HEK293 (cell line): ENCODE measurements around the gene RNF41.

Experiments
- CTCF ChIA-PET: fragments of 350-600 bp; formaldehyde crosslinking; extraction: SDS; loops from one replicate; lab custom pipeline; 2021; ENCODE audit warnings: antibody characterized with exemption; lab: Yijun Ruan, JAX
- POLR2A ChIA-PET: fragments of 300-600 bp; formaldehyde crosslinking; extraction: SDS; loops from one replicate; lab custom pipeline; 2020; ENCODE audit warnings: antibody characterized with exemption, inconsistent platforms; lab: Yijun Ruan, JAX
- H3K27ac ChIP-seq: fragments of 200-500 bp; sonication (Bioruptor generic); 2 replicates; pipeline ENCODE4 v1.5.1; 2014; ENCODE audit warnings: low read depth, low read length, control low read depth, inconsistent platforms; ENCODE audit errors: extremely low read depth
- H3K36me3 ChIP-seq, 2 experiments: fragments of 200-500 bp in 1 of 2; sonication (Bioruptor generic) in 1 of 2; 1 replicate in 1 of 2; 2 replicates in 1 of 2; pipeline ENCODE4 v1.5.1; 2014 to 2017; ENCODE audit warnings: inconsistent platforms in 2 of 2, low read length in 2 of 2; ENCODE audit not compliant: control insufficient read depth in 2 of 2, insufficient read depth in 1 of 2
- H3K4me1 ChIP-seq: fragments of 200-500 bp; sonication (Bioruptor generic); 2 replicates; pipeline ENCODE4 v1.5.1; 2014; ENCODE audit warnings: mild to moderate bottlenecking, low read length, inconsistent platforms; ENCODE audit not compliant: control insufficient read depth, insufficient read depth
- H3K4me3 ChIP-seq: 2 replicates; pipeline ENCODE4 v1.5.1; 2011; ENCODE audit warnings: low read depth, mild to moderate bottlenecking, control low read depth, low read length, moderate library complexity
- H3K9me3 ChIP-seq: fragments of 200-500 bp; sonication (Bioruptor generic); 2 replicates; pipeline ENCODE4 v1.5.1; 2014; ENCODE audit warnings: low read depth, low read length, inconsistent platforms; ENCODE audit not compliant: control insufficient read depth, insufficient read depth
- FEZF1 ChIP-seq: fragments of 450-650 bp; formaldehyde crosslinking; IDR thresholded peaks from 2 replicates; pipeline ENCODE4 v1.5.1; 2016; ENCODE audit warnings: missing biosample characterization, missing genetic modification characterization
- MEIS1 ChIP-seq: sonication (generic); formaldehyde crosslinking; IDR thresholded peaks from 2 replicates; pipeline ENCODE4 v1.8.1; 2022; ENCODE audit warnings: missing genetic modification reagents, mild to moderate bottlenecking, borderline replicate concordance
- MYNN ChIP-seq: fragments of 450-650 bp; formaldehyde crosslinking; IDR thresholded peaks from 2 replicates; pipeline ENCODE4 v1.5.1; 2016; ENCODE audit warnings: missing biosample characterization, missing genetic modification characterization, borderline replicate concordance
- SP7 ChIP-seq: fragments of 450-650 bp; formaldehyde crosslinking; IDR thresholded peaks from 2 replicates; pipeline ENCODE4 v1.5.1; 2016; ENCODE audit warnings: missing biosample characterization, missing genetic modification characterization
- ZIC2 ChIP-seq: fragments of 450-650 bp; formaldehyde crosslinking; IDR thresholded peaks from 2 replicates; pipeline ENCODE4 v1.5.1; 2016; ENCODE audit warnings: missing biosample characterization, missing genetic modification characterization
- ZNF121 ChIP-seq: fragments of 450-650 bp; formaldehyde crosslinking; IDR thresholded peaks from 2 replicates; pipeline ENCODE4 v1.5.1; 2016; ENCODE audit warnings: missing biosample characterization, missing genetic modification characterization
- ZNF214 ChIP-seq: fragments of 450-650 bp; formaldehyde crosslinking; IDR thresholded peaks from 2 replicates; pipeline ENCODE4 v1.5.1; 2017; ENCODE audit warnings: missing biosample characterization, mild to moderate bottlenecking, missing genetic modification characterization, borderline replicate concordance
- ZNF350 ChIP-seq: fragments of 450-650 bp; formaldehyde crosslinking; IDR thresholded peaks from 2 replicates; pipeline ENCODE4 v1.5.0; 2017; ENCODE audit warnings: missing biosample characterization, mild to moderate bottlenecking, missing genetic modification characterization
- ZNF391 ChIP-seq: fragments of 450-650 bp; formaldehyde crosslinking; IDR thresholded peaks from 2 replicates; pipeline ENCODE4 v1.5.1; 2016; ENCODE audit warnings: low read depth, missing biosample characterization, missing genetic modification characterization, borderline replicate concordance
- ZNF416 ChIP-seq: fragments of 450-650 bp; formaldehyde crosslinking; IDR thresholded peaks from 2 replicates; pipeline ENCODE4 v1.5.1; 2016; ENCODE audit warnings: missing biosample characterization, missing genetic modification characterization
- ZNF426 ChIP-seq: fragments of 450-650 bp; formaldehyde crosslinking; IDR thresholded peaks from 2 replicates; pipeline ENCODE4 v1.5.1; 2017; ENCODE audit warnings: missing biosample characterization, missing genetic modification characterization, mild to moderate bottlenecking, inconsistent platforms, moderate library complexity
- ZNF558 ChIP-seq: fragments of 450-650 bp; formaldehyde crosslinking; IDR thresholded peaks from 2 replicates; pipeline ENCODE4 v1.5.1; 2016; ENCODE audit warnings: missing biosample characterization, missing genetic modification characterization
- ZNF571 ChIP-seq: fragments of 450-650 bp; formaldehyde crosslinking; IDR thresholded peaks from 2 replicates; pipeline ENCODE4 v1.5.0; 2017; ENCODE audit warnings: missing biosample characterization, missing genetic modification characterization
- ZNF585B ChIP-seq: fragments of 450-650 bp; formaldehyde crosslinking; IDR thresholded peaks from 2 replicates; pipeline ENCODE4 v1.5.1; 2016; ENCODE audit warnings: missing biosample characterization, missing genetic modification characterization
- ZNF777 ChIP-seq: fragments of 450-650 bp; formaldehyde crosslinking; IDR thresholded peaks from 2 replicates; pipeline ENCODE4 v1.5.1; 2017; ENCODE audit warnings: missing biosample characterization, missing genetic modification characterization, borderline replicate concordance
- TF ChIP-seq, protein P1 (sequence below): fragments of 450-650 bp; formaldehyde crosslinking; IDR thresholded peaks from 2 replicates; pipeline ENCODE4 v1.5.1; 2016; ENCODE audit warnings: missing biosample characterization, missing genetic modification characterization
- TF ChIP-seq, protein P2 (sequence below): fragments of 450-650 bp; formaldehyde crosslinking; conservative IDR thresholded peaks from 2 replicates; pipeline ENCODE4 v1.5.1; 2016; ENCODE audit warnings: low read depth, missing biosample characterization, missing genetic modification characterization
- TF ChIP-seq, protein P3 (sequence below): fragments of 450-650 bp; formaldehyde crosslinking; IDR thresholded peaks from 2 replicates; pipeline ENCODE4 v1.5.1; 2017; ENCODE audit warnings: missing biosample characterization, mild to moderate bottlenecking, missing genetic modification characterization, moderate library complexity
- TF ChIP-seq, protein P4 (sequence below): fragments of 450-650 bp; formaldehyde crosslinking; IDR thresholded peaks from 2 replicates; pipeline ENCODE4 v1.5.1; 2016; ENCODE audit warnings: missing biosample characterization, missing genetic modification characterization, borderline replicate concordance
- TF ChIP-seq, protein P5 (sequence below): fragments of 450-650 bp; formaldehyde crosslinking; IDR thresholded peaks from 2 replicates; pipeline ENCODE4 v1.5.1; 2016; ENCODE audit warnings: missing biosample characterization, missing genetic modification characterization

The RNF41 gene

DNA sequence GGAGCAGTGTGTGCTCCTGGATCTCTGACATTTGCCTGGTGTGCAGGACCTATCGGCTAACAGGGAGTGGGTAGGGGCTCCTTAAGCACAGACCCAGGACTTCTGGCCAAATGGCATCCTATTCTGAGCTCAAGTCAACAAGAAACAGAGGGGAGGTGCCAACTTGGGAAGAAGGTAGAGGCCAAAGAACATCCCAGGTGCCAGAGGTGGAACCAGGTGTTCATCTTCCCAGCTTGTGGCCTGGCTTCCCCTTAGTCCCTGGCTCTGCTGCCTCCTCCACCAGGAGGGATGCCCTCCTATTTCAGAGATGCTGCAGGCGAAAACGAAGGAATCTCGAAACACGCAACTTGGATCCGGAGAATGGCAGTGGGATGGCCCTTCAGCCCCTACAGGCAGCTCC is 14.4 kb upstream of the RNF41 start:
- CTCF ChIA-PET = interaction anchor here (0.7 to 1.5 kb wide), 3 partner anchors 21 to 40 kb away, joined by 5 read pairs; partner anchors contain the start of gene COQ10A
- peaks cover 0 to 47% of the 10 kb centered on the region in 2 experiments; a peak in 1 of 3 replicates for H3K36me3 ChIP-seq
- no peaks in the 10 kb centered on the region for H3K9me3 ChIP-seq
- no peak overlapping the region for H3K27ac ChIP-seq
- TF ChIP-seq SP7 (tag by site-specific recombination) = no peak
- no peak for TF ChIP-seq ZNF350 (tag by site-specific recombination)
- TF ChIP-seq, protein P1, sequence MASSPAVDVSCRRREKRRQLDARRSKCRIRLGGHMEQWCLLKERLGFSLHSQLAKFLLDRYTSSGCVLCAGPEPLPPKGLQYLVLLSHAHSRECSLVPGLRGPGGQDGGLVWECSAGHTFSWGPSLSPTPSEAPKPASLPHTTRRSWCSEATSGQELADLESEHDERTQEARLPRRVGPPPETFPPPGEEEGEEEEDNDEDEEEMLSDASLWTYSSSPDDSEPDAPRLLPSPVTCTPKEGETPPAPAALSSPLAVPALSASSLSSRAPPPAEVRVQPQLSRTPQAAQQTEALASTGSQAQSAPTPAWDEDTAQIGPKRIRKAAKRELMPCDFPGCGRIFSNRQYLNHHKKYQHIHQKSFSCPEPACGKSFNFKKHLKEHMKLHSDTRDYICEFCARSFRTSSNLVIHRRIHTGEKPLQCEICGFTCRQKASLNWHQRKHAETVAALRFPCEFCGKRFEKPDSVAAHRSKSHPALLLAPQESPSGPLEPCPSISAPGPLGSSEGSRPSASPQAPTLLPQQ (tag by site-specific recombination) = no peak
- POLR2A ChIA-PET = interaction anchor here (0.9 to 1.2 kb wide), 3 partner anchors 12 to 124 kb away, joined by 3 to 7 read pairs (median 3); partner anchors contain the start of genes RNF41 and STAT2
- no peaks in the 10 kb centered on the region for H3K4me1 ChIP-seq
- no peak overlapping the region for H3K4me3 ChIP-seq

DNA sequence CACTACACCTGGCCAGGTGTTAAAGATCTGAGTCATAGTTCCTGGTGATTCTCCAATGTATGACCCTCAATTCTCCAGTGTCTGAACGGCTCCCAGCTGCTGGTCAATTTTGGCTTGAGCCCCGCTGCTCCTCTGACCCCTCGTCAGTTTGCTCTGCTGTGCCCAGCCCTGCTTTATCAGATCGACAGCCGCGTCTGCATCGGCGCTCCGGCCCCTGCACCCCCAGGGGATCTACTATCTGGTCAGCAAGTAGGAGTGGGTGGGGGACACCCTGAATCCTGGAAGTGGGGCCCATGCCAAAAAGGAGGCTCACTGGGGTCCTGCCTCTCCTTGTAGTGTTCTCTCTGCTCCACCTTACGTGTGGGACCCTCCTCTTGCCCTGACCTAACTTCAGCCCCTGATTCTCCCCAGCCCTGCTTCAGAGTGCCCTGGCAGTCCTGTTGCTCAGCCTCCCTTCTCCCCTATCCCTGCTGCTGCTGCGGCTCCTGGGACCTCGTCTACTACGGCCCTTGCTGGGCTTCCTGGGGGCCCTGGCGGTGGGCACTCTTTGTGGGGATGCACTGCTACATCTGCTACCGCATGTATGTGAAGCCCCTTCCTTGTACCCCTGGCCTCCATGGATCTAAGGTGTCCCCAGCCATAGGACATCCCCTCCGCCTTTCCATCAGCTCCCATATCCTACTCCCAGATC is 13.2 kb upstream of the RNF41 start:
- H3K4me3 ChIP-seq = no peak overlapping the region
- H3K36me3 ChIP-seq = peaks cover 0 to 37% of the 10 kb centered on the region in 2 experiments; a peak in 1 of 3 replicates
- CTCF ChIA-PET = interaction anchor here (0.6 to 3.2 kb wide), 4 partner anchors 13 to 229 kb away, joined by 4 to 13 read pairs (median 6); partner anchors contain the start of gene RNF41
- POLR2A ChIA-PET = interaction anchor here (0.7 to 1.8 kb wide), 3 partner anchors 13 to 125 kb away, joined by 3 to 17 read pairs (median 7); partner anchors contain the start of genes RNF41 and STAT2
- no peaks in the 10 kb centered on the region for H3K9me3 ChIP-seq
- no peak overlapping the region for H3K27ac ChIP-seq
- TF ChIP-seq ZNF585B (tag by site-specific recombination) (no peak), ZIC2 (no peak), MYNN (tag by site-specific recombination) (no peak), MEIS1 (CRISPR knock-in tag) (no peak), ZNF214 (tag by site-specific recombination) (no peak)
- TF ChIP-seq, protein P2, sequence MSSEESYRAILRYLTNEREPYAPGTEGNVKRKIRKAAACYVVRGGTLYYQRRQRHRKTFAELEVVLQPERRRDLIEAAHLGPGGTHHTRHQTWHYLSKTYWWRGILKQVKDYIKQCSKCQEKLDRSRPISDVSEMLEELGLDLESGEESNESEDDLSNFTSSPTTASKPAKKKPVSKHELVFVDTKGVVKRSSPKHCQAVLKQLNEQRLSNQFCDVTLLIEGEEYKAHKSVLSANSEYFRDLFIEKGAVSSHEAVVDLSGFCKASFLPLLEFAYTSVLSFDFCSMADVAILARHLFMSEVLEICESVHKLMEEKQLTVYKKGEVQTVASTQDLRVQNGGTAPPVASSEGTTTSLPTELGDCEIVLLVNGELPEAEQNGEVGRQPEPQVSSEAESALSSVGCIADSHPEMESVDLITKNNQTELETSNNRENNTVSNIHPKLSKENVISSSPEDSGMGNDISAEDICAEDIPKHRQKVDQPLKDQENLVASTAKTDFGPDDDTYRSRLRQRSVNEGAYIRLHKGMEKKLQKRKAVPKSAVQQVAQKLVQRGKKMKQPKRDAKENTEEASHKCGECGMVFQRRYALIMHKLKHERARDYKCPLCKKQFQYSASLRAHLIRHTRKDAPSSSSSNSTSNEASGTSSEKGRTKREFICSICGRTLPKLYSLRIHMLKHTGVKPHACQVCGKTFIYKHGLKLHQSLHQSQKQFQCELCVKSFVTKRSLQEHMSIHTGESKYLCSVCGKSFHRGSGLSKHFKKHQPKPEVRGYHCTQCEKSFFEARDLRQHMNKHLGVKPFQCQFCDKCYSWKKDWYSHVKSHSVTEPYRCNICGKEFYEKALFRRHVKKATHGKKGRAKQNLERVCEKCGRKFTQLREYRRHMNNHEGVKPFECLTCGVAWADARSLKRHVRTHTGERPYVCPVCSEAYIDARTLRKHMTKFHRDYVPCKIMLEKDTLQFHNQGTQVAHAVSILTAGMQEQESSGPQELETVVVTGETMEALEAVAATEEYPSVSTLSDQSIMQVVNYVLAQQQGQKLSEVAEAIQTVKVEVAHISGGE = no peak
- TF ChIP-seq, all 188 proteins: peak for 0
- H3K4me1 ChIP-seq = no peaks in the 10 kb centered on the region

DNA sequence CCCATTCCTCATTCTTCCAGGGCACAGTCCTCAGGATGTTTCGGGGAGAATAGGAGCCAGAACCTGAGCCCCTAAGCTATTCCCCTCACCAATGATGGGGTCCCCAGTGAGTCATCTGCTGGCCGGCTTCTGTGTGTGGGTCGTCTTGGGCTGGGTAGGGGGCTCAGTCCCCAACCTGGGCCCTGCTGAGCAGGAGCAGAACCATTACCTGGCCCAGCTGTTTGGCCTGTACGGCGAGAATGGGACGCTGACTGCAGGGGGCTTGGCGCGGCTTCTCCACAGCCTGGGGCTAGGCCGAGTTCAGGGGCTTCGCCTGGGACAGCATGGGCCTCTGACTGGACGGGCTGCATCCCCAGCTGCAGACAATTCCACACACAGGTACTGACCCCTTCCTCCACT is 9.5 kb upstream of the RNF41 start:
- Histone ChIP-seq H3K27ac (no peak overlapping the region), H3K9me3 (no peaks in the 10 kb centered on the region), H3K36me3 (peaks cover 6 to 18% of the 10 kb centered on the region in 2 experiments; a peak in 2 of 3 replicates), H3K4me3 (no peak overlapping the region), H3K4me1 (no peaks in the 10 kb centered on the region)
- ChIA-PET POLR2A (interaction anchor here (0.6 to 2.6 kb wide), 3 partner anchors 9 to 457 kb away, joined by 3 to 7 read pairs (median 4); partner anchors contain the start of gene RNF41), CTCF (interaction anchor here (0.6 to 1.4 kb wide), 5 partner anchors 25 to 108 kb away, joined by 3 to 4 read pairs (median 3); partner anchors contain the start of gene ANKRD52)
- no peak for TF ChIP-seq ZNF558 (tag by site-specific recombination)
- no peak for TF ChIP-seq ZNF416
- TF ChIP-seq, protein P3, sequence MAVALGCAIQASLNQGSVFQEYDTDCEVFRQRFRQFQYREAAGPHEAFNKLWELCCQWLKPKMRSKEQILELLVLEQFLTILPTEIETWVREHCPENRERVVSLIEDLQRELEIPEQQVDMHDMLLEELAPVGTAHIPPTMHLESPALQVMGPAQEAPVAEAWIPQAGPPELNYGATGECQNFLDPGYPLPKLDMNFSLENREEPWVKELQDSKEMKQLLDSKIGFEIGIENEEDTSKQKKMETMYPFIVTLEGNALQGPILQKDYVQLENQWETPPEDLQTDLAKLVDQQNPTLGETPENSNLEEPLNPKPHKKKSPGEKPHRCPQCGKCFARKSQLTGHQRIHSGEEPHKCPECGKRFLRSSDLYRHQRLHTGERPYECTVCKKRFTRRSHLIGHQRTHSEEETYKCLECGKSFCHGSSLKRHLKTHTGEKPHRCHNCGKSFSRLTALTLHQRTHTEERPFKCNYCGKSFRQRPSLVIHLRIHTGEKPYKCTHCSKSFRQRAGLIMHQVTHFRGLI (tag by site-specific recombination) = no peak
- TF ChIP-seq ZNF391 (tag by site-specific recombination) = no peak
- TF ChIP-seq ZNF777 (tag by site-specific recombination) = no peak
- TF ChIP-seq ZNF571 (tag by site-specific recombination) = no peak
- TF ChIP-seq, protein P4, sequence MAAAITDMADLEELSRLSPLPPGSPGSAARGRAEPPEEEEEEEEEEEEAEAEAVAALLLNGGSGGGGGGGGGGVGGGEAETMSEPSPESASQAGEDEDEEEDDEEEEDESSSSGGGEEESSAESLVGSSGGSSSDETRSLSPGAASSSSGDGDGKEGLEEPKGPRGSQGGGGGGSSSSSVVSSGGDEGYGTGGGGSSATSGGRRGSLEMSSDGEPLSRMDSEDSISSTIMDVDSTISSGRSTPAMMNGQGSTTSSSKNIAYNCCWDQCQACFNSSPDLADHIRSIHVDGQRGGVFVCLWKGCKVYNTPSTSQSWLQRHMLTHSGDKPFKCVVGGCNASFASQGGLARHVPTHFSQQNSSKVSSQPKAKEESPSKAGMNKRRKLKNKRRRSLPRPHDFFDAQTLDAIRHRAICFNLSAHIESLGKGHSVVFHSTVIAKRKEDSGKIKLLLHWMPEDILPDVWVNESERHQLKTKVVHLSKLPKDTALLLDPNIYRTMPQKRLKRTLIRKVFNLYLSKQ (tag by site-specific recombination) = no peak
- TF ChIP-seq ZNF426 = no peak
- TF ChIP-seq, protein P5, sequence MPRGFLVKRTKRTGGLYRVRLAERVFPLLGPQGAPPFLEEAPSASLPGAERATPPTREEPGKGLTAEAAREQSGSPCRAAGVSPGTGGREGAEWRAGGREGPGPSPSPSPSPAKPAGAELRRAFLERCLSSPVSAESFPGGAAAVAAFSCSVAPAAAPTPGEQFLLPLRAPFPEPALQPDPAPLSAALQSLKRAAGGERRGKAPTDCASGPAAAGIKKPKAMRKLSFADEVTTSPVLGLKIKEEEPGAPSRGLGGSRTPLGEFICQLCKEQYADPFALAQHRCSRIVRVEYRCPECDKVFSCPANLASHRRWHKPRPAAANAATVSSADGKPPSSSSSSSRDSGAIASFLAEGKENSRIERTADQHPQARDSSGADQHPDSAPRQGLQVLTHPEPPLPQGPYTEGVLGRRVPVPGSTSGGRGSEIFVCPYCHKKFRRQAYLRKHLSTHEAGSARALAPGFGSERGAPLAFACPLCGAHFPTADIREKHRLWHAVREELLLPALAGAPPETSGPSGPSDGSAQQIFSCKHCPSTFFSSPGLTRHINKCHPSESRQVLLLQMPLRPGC (tag by site-specific recombination) = no peak
- TF ChIP-seq ZNF121 (tag by site-specific recombination) = no peak
- no peak for TF ChIP-seq FEZF1 (tag by site-specific recombination)
